ENCODE data around the gene ANKFY1.

- TF ChIP-seq ZNF785 (tag by site-specific recombination; IDR thresholded peaks at IDR 0.05) (no peak), ZNF501 (tag by site-specific recombination; IDR thresholded peaks at IDR 0.05) (no peak), SETDB1 (IDR thresholded peaks at IDR 0.05; ENCODE audit: insufficient read length, low read length) (no peak), ZNF449 (tag by site-specific recombination; IDR thresholded peaks at IDR 0.05) (no peak), RBAK (tag by site-specific recombination; IDR thresholded peaks at IDR 0.05) (no peak), ZNF747 (tag by site-specific recombination; IDR thresholded peaks at IDR 0.05) (no peak)
- TF ChIP-seq, protein P1, sequence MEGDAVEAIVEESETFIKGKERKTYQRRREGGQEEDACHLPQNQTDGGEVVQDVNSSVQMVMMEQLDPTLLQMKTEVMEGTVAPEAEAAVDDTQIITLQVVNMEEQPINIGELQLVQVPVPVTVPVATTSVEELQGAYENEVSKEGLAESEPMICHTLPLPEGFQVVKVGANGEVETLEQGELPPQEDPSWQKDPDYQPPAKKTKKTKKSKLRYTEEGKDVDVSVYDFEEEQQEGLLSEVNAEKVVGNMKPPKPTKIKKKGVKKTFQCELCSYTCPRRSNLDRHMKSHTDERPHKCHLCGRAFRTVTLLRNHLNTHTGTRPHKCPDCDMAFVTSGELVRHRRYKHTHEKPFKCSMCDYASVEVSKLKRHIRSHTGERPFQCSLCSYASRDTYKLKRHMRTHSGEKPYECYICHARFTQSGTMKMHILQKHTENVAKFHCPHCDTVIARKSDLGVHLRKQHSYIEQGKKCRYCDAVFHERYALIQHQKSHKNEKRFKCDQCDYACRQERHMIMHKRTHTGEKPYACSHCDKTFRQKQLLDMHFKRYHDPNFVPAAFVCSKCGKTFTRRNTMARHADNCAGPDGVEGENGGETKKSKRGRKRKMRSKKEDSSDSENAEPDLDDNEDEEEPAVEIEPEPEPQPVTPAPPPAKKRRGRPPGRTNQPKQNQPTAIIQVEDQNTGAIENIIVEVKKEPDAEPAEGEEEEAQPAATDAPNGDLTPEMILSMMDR (tag by site-specific recombination; IDR thresholded peaks at IDR 0.05), result no peak
- TF ChIP-seq, protein P2, sequence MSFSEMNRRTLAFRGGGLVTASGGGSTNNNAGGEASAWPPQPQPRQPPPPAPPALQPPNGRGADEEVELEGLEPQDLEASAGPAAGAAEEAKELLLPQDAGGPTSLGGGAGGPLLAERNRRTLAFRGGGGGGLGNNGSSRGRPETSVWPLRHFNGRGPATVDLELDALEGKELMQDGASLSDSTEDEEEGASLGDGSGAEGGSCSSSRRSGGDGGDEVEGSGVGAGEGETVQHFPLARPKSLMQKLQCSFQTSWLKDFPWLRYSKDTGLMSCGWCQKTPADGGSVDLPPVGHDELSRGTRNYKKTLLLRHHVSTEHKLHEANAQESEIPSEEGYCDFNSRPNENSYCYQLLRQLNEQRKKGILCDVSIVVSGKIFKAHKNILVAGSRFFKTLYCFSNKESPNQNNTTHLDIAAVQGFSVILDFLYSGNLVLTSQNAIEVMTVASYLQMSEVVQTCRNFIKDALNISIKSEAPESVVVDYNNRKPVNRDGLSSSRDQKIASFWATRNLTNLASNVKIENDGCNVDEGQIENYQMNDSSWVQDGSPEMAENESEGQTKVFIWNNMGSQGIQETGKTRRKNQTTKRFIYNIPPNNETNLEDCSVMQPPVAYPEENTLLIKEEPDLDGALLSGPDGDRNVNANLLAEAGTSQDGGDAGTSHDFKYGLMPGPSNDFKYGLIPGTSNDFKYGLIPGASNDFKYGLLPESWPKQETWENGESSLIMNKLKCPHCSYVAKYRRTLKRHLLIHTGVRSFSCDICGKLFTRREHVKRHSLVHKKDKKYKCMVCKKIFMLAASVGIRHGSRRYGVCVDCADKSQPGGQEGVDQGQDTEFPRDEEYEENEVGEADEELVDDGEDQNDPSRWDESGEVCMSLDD (tag by site-specific recombination; IDR thresholded peaks at IDR 0.05), result no peak
- TF ChIP-seq, protein P3, sequence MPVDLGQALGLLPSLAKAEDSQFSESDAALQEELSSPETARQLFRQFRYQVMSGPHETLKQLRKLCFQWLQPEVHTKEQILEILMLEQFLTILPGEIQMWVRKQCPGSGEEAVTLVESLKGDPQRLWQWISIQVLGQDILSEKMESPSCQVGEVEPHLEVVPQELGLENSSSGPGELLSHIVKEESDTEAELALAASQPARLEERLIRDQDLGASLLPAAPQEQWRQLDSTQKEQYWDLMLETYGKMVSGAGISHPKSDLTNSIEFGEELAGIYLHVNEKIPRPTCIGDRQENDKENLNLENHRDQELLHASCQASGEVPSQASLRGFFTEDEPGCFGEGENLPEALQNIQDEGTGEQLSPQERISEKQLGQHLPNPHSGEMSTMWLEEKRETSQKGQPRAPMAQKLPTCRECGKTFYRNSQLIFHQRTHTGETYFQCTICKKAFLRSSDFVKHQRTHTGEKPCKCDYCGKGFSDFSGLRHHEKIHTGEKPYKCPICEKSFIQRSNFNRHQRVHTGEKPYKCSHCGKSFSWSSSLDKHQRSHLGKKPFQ (tag by site-specific recombination; IDR thresholded peaks at IDR 0.05), result no peak
Measured at GRCh38 chr17:4136373-4136772, 127.4 kb downstream of the ANKFY1 start.

Data from HEK293 (cell line).